Medulla oblongata (tissue), 1 donor: ENCODE measurements around the gene RNASEH2C.
A peak's percentile ranks its signal among the peaks of the same experiment; 100 is the strongest.
"Not testable (repeated sequence)": the region's sequence is repeated elsewhere in the genome, so short reads cannot be mapped to it uniquely, and the experiment has no call there.

Source experiments
- DNase-seq: peaks from one replicate; pipeline ENCODE4 v3.0.0-alpha.2; 2015; ENCODE audit errors: extremely low spot score

Gene RNASEH2C

GRCh38 chr11:65720211-65720934 lies at the start of gene RNASEH2C:
RNASEH2C (minus strand) TSS chr11:65720798; CDS start chr11:65720758, 40 bp downstream.
- DNase-seq = peak; percentile 94

DNA sequence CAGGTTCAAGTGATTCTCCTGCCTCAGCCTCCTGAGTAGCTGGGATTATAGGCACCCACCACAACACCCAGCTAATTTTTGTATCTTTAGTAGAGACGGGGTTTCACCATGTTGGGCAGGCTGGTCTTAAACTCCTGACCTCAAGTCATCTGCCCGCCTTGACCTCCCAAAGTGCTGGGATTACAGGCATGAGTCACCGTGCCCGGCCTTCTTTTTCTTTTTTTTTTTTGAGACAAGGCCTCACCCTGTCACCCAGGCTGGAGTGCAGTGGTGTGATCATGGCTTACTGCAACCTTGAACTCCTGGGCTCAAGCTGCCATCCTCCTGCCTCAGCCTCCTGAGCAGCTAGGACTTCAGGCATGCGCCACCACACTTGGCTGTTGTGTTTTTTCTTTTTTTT lies 47.2 kb upstream of the RNASEH2C start:
- not testable (repeated sequence) for DNase-seq

DNA sequence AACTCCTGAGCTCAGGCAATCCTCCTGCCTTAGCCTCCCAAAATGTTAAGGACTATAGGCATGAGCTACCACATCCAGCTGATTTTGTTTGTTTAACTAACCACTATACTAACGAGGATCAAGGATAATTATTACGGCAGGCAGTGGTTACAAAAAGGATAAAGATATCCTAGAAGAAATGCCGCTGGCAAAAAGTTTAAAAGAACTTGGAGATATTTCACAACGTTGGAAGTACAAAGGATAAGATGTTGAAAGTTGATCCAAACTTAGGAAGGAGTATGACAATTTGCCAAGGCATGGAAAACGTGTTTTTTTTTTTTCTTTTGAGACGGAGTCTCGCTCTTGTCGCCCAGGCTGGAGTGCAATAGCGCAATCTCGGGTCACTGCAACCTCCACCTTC lies 46.8 kb upstream of the RNASEH2C start:
- no peak for DNase-seq

- DNase-seq = no peak
These were observed 45.9 kb upstream of the RNASEH2C start for GRCh38 chr11:65766535-65766934.

GRCh38 chr11:65764434-65764833 lies 43.8 kb upstream of the RNASEH2C start:
- DNase-seq = no peak

DNA sequence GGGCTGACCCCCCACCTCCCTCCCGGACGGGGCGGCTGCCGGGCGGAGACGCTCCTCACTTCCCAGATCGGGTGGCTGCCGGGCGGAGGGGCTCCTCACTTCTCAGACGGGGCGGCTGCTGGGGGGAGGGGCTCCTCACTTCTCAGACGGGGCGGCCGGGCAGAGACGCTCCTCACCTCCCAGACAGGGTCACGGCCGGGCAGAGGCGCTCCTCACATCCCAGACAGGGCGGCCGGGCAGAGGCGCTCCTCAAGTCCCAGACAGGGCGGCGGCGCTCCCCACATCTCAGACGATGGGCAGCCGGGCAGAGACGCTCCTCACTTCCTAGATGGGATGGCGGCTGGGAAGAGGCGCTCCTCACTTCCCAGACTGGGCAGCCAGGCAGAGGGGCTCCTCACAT lies 42.2 kb upstream of the RNASEH2C start:
- not testable (repeated sequence) for DNase-seq

DNA sequence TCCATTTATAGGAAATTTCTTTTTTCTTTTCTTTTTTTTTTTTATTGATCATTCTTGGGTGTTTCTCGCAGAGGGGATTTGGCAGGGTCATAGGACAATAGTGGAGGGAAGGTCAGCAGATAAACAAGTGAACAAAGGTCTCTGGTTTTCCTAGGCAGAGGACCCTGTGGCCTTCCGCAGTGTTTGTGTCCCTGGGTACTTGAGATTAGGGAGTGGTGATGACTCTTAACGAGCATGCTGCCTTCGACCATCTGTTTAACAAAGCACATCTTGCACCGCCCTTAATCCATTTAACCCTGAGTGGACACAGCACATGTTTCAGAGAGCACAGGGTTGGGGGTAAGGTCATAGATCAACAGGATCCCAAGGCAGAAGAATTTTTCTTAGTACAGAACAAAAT lies 41.6 kb upstream of the RNASEH2C start:
- not testable (repeated sequence) for DNase-seq

DNA sequence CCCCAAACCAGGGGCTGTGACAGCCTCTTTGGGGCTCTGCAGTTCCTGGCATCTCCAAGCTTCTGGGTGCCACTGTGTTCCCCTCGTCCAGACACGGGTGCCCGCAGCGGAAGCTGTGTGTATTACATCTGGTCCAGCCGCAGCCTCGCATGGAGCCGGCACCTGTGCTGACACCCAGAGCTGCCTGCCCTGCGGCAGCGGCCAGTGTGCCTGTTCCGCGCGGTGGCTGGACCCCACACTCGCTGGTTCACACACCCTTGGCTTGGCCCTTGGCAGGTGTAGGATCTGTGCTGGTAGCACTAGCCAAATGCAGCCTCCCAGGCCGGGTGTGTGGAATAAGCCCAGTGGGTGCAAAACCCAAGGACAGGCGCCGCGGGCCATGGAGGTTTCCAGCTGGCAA lies 24.5 kb upstream of the RNASEH2C start:
- no peak for DNase-seq

DNA sequence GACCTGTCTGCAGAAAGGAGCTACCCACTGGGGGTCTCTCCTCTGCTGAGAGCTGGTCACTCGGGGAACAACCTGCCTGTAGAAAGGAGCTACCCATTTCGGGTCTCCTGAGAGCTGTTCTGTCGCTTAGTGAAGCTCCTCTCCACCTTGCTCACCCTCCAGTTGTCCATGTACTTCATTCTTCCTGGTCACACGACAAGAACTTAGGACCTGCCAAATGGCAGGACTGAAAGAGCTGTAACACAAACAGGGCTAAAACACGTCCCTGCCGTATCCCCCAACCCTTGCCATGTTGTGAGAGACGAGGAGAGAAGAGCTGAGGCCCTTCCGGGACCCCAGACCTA lies 24.1 kb upstream of the RNASEH2C start:
- DNase-seq = no peak

GRCh38 chr11:65744026-65744698 lies 23.6 kb upstream of the RNASEH2C start:
- no peak for DNase-seq

- no peak for DNase-seq
These were observed 23.1 kb upstream of the RNASEH2C start for GRCh38 chr11:65743681-65744025.

GRCh38 chr11:65742353-65742752 lies 21.8 kb upstream of the RNASEH2C start:
- no peak for DNase-seq

- no peak for DNase-seq
These were observed 20.6 kb upstream of the RNASEH2C start for GRCh38 chr11:65741185-65741584.

DNA sequence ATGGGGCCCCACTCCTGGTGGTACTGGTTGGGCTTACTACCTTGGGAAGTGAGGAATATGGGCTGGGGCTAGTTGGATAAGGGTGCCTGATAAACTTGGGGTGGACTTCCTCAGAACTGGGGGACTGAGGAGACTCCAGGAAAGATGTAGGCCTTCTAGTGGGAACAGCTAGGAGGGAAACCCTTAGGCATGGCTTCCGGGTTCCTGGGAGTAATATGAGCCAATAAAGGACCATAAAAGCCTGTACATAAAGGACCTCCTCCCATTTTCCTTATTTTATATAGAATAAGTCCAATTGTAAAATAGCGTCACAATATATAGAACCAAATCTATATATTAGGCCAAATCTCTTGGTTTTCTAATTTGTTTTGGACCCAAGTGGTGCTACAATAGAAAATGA lies 18.4 kb upstream of the RNASEH2C start:
- DNase-seq = no peak

DNA sequence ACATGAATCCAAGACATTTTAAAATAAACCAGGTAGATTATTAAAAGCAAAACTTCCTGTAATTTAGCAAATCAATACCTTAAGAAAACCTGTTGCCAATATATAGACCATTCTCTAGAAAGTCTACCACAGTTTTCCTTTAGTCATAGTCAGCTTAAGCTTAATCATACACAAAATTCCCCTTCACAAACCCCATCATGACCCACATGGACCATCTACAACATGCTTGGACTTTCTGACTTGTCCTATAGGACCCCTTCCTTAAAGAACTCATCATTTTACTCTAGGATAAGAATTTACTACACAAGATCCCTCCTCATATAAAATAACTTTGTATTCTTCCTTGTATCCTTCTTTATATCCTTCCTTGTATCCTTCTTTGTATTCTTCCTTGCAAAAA lies 16.2 kb upstream of the RNASEH2C start:
- no peak for DNase-seq

DNA sequence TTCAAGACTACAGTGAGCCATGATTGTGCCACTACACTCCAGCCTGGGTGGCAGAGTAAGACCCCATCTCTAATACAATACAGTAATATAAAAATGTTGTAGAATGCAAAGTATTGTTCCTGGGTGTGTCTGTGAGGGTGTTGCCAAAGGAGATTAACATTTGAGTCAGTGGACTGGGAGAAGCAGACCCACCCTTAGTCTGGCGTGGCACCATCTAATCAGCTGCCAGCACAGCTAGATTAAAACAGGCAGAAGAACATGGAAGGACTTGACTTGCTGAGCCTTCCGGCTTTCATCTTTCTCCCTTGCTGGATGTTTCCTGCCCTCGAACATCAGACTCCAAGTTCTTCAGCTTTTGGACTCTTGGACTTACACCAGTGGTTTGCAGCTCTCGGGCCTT lies 14.5 kb upstream of the RNASEH2C start:
- DNase-seq = not testable (repeated sequence)

DNA sequence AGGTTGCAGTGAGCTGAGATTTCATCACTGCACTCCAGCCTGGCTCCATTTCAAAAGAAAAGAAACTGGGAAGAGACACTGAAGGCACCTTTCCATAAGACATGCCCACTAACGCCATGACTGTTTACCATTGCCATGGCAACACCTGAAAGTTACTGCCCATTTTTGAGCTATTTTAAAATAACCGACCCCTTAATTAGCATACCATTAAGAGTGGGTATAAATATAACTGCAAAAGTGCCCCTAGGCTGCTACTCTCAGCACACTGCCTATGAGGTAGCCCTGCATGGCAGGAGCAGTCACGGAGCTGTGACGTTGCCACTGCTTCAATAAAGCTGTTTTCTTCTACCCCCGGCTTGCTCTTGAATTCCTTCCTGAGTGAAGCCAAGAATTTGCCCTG lies 9.9 kb upstream of the RNASEH2C start:
- DNase-seq = no peak

DNA sequence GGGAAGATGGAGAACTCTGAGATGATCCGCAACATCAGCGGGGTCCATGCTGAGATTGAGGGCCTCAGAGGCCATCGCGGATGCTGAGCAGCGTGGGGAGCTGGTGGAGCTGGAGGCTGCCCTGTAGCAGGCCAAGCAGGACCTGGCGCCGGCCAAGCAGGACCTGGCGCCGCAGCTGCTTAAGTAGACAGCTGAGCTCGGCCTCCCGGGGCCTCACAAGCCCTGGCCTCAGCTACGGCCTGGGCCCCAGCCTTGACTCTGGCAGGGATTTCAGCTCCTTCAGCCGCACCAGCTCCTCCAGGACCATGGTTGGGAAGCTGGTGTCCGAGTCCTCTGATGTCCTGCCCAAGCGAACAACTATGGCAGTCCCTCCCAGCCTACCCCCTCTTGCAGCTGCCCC lies 7.3 kb upstream of the RNASEH2C start:
- DNase-seq = no peak

- no peak for DNase-seq
These were observed 6.1 kb upstream of the RNASEH2C start for GRCh38 chr11:65726660-65727059.

DNA sequence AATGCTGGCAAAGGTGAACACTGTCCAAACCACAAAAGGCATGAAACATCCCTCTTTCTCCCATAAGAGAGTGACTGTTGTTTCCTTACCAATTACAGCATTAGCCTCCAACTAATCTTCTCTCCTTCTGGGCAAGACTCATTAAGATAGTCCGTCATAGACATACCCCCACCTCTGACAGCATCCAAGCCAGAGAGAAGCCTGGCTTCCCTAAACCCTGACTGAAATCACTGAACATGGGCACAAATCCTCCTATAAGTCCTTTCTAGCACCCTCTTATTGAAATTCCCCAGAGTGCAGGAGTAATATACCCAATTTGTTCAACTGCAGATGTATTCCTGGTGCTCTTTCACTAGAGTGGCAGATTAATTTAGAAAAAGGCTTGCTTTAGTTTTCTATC lies 1.7 kb upstream of the RNASEH2C start:
- DNase-seq = no peak

DNA sequence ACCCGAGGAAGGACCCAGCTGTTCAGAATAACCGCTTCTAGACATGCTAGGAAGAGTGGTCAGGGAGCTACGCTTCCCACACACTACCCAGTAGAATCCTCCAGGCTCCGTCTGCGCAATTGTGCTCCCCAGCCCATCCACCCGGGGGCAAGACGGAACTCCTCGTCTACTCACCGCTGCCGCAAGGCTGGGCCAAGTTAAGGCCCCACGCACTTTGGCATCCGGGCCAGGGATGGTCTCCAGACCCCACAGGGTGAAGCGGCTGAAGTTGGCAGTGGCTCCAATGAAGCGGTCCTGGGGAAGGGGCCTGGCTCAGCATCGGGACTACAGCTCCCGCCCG lies 757 bp downstream of the RNASEH2C start:
- DNase-seq = no peak

GRCh38 chr11:65718964-65719492 lies 1.6 kb downstream of the RNASEH2C start:
- DNase-seq = no peak

- no peak for DNase-seq
These were observed 2.1 kb downstream of the RNASEH2C start for GRCh38 chr11:65718531-65718930.

GRCh38 chr11:65717906-65718305 lies 2.7 kb downstream of the RNASEH2C start:
- DNase-seq = no peak
